ENCODE results near the gene PTOV1. TPM values are rescaled to one million over a fixed set of nuclear protein-coding genes. Genes with fewer than 3 reads are reported as not detected.

The PTOV1 gene
- total RNA-seq, 1 donor from 2014 or later: 20.5 TPM

- DNase-seq (ENCODE audit: low read depth) (no peak), FAIRE-seq (no peak)
- TF ChIP-seq CTCF (IDR thresholded peaks at IDR 0.05; ENCODE audit: insufficient read depth, low read length, severe bottlenecking): no peak
- H3K27me3 ChIP-seq (ENCODE audit: control insufficient read depth, insufficient read depth, low read length): no peaks in the 10 kb centered on the region
- H3K36me3 ChIP-seq (ENCODE audit: control insufficient read depth, insufficient read depth, low read length): peaks cover 30% of the 10 kb centered on the region
- H3K4me3 ChIP-seq (ENCODE audit: low read depth, low read length): no peak overlapping the region
Measured at GRCh38 chr19:49861107-49861506, 10.1 kb downstream of the PTOV1 start.

- no peak for TF ChIP-seq CTCF (IDR thresholded peaks at IDR 0.05; ENCODE audit: insufficient read depth, low read length, severe bottlenecking)
- FAIRE-seq: no peak
- no peak for DNase-seq (ENCODE audit: low read depth)
Measured at GRCh38 chr19:49861541-49862378, 10.8 kb downstream of the PTOV1 start.

GRCh38 chr19:49862391-49863253 lies 11.7 kb downstream of the PTOV1 start:
- FAIRE-seq (no peak), DNase-seq (ENCODE audit: low read depth) (no peak)
- no peak for TF ChIP-seq CTCF (IDR thresholded peaks at IDR 0.05; ENCODE audit: insufficient read depth, low read length, severe bottlenecking)
- H3K36me3 ChIP-seq (ENCODE audit: control insufficient read depth, insufficient read depth, low read length): peaks cover 29% of the 10 kb centered on the region
- no peaks in the 10 kb centered on the region for H3K27me3 ChIP-seq (ENCODE audit: control insufficient read depth, insufficient read depth, low read length)
- no peak overlapping the region for H3K4me3 ChIP-seq (ENCODE audit: low read depth, low read length)

More at GRCh38 chr19:49861541-49862378, 10.8 kb downstream of the PTOV1 start:
- Histone ChIP-seq H3K4me3 (ENCODE audit: low read depth, low read length) (no peak overlapping the region), H3K27me3 (ENCODE audit: control insufficient read depth, insufficient read depth, low read length) (no peaks in the 10 kb centered on the region), H3K36me3 (ENCODE audit: control insufficient read depth, insufficient read depth, low read length) (peaks cover 30% of the 10 kb centered on the region)

- no peaks in the 10 kb centered on the region for H3K27me3 ChIP-seq (ENCODE audit: control insufficient read depth, insufficient read depth, low read length)
- TF ChIP-seq CTCF (IDR thresholded peaks at IDR 0.05; ENCODE audit: insufficient read depth, low read length, severe bottlenecking): no peak
- H3K4me3 ChIP-seq (ENCODE audit: low read depth, low read length): no peak overlapping the region
- DNase-seq (ENCODE audit: low read depth): no peak
- peak; percentile 13 for FAIRE-seq
- H3K36me3 ChIP-seq (ENCODE audit: control insufficient read depth, insufficient read depth, low read length): peaks cover 24% of the 10 kb centered on the region
Measured at GRCh38 chr19:49863254-49863934, 12.4 kb downstream of the PTOV1 start.

GRCh38 chr19:49863935-49864320 lies 13.0 kb downstream of the PTOV1 start:
- Histone ChIP-seq H3K4me3 (ENCODE audit: low read depth, low read length) (no peak overlapping the region), H3K36me3 (ENCODE audit: control insufficient read depth, insufficient read depth, low read length) (peaks cover 22% of the 10 kb centered on the region), H3K27me3 (ENCODE audit: control insufficient read depth, insufficient read depth, low read length) (no peaks in the 10 kb centered on the region)
- no peak for TF ChIP-seq CTCF (IDR thresholded peaks at IDR 0.05; ENCODE audit: insufficient read depth, low read length, severe bottlenecking)
- FAIRE-seq: no peak
- no peak for DNase-seq (ENCODE audit: low read depth)

Data from bronchial epithelial cell (primary cell).